ENCODE data around the gene MBLAC1. TPM values are rescaled to one million over a fixed set of nuclear protein-coding genes. Genes with fewer than 3 reads are reported as not detected.

The MBLAC1 gene
- total RNA-seq, 1 experiment from 2014 or later: 0.70 TPM

DNA sequence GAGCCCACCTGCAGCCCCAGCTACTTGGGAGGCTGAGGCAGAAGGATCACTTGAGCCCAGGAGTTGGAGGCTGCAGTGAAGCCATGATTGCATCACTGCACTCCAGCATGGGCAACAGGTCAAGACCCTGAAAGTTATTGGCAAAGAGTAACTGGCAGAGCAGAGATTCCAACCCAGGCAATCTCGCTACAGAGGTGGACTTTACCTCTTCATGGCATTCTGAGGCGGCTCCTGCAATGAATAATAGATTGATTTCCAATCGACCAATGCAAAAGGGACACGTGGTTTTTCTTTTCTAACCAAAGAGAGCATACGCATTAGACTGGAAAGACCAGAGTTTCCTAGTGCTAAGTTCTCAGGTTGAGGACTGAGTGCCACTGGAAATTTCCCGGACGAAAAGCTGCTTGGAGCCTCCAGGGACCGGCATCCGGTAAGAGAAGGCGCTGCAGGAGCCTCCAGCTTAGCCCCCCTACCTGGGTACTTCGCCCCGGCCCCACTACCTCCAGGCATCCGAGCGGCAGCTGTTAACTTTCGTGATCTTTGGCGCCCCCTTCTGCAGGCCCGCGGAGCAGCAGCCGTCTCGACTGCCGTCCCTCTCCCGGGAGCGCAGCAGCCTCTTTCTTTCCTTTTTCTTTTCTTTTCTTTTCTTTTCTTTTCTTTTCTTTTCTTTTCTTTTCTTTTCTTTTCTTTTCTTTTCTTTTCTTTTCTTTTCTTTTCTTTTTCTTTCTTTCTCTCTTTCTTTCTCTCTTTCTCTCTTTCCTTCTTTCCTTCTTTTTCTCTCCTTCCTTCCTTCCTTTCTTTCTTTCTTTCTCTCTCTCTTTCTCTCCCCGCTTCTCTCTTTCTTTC is 4.1 kb downstream of the MBLAC1 start:
- Histone ChIP-seq H3K4me3 (no peak overlapping the region; the same call in 1 of the 2 replicates), H3K27ac (peak overlapping the region; percentile 46), H2AFZ (peak overlapping the region; percentile 71; the same call in 1 of the 2 replicates), H3K9me2 (ENCODE audit: insufficient read depth) (no peaks in the 10 kb centered on the region), H3K4me2 (peak overlapping the region; percentile 57), H3K36me3 (ENCODE audit: low read depth) (no peaks in the 10 kb centered on the region), H3K4me1 (replicated peaks; ENCODE audit: insufficient read depth) (peaks cover 12% of the 10 kb centered on the region; the same call in 1 of the 2 replicates), H3K79me2 (ENCODE audit: low read depth) (peaks cover 6% of the 10 kb centered on the region; the same call in 1 of the 2 replicates), H4K20me1 (ENCODE audit: insufficient read depth) (no peaks in the 10 kb centered on the region), H3K9me3 (ENCODE audit: insufficient read depth, low read depth) (no peaks in the 10 kb centered on the region), H3F3A (ENCODE audit: insufficient read depth, low read depth) (peaks cover 30% of the 10 kb centered on the region), H3K27me3 (ENCODE audit: insufficient read depth, low read depth) (no peaks in the 10 kb centered on the region)
- TF ChIP-seq EZH2 (IDR thresholded peaks at IDR 0.05; ENCODE audit: low read depth) (no peak), CTCF (conservative IDR thresholded peaks at IDR 0.05) (peak; percentile 89)
- intact Hi-C loops (cut with micrococcal nuclease; ENCODE audit: unreplicated experiment): loop anchor here (1.0 to 10.0 kb wide), 5 partner anchors 50 to 724 kb away; partner anchors contain the start of genes SLC12A9 and ZNF3
- CTCF ChIA-PET: interaction anchor here (0.6 to 1.1 kb wide), 5 partner anchors 22 to 137 kb away, joined by 3 to 10 read pairs (median 4); partner anchors contain the start of gene AP4M1
- BruUV-seq (replicated peaks): no TSS peak
- peak; percentile 39 to 86 for DNase-seq
- POLR2A ChIA-PET (ENCODE audit: unreplicated experiment): interaction anchor here (0.5 to 0.8 kb wide), 4 partner anchors 19 to 325 kb away, joined by 3 to 10 read pairs (median 6); no protein-coding TSS in a partner anchor

- no peak for DNase-seq
- Histone ChIP-seq H3K36me3 (ENCODE audit: low read depth) (no peaks in the 10 kb centered on the region), H3K4me2 (no peak overlapping the region), H3K4me1 (replicated peaks; ENCODE audit: insufficient read depth) (peaks cover 12% of the 10 kb centered on the region; the same call in 1 of the 2 replicates), H4K20me1 (ENCODE audit: insufficient read depth) (no peaks in the 10 kb centered on the region), H3K27me3 (ENCODE audit: insufficient read depth, low read depth) (no peaks in the 10 kb centered on the region), H3K4me3 (no peak overlapping the region), H3K9me2 (ENCODE audit: insufficient read depth) (no peaks in the 10 kb centered on the region), H3K9me3 (ENCODE audit: insufficient read depth, low read depth) (no peaks in the 10 kb centered on the region), H3K79me2 (ENCODE audit: low read depth) (no peaks in the 10 kb centered on the region), H3K27ac (no peak overlapping the region), H3F3A (ENCODE audit: insufficient read depth, low read depth) (peaks cover 30% of the 10 kb centered on the region), H2AFZ (no peak overlapping the region)
- intact Hi-C loops (cut with micrococcal nuclease; ENCODE audit: unreplicated experiment): loop anchor here (1.0 to 10.0 kb wide), 4 partner anchors 83 to 723 kb away; partner anchors contain the start of gene SLC12A9
- no peak for TF ChIP-seq EZH2 (IDR thresholded peaks at IDR 0.05; ENCODE audit: low read depth)
- TF ChIP-seq CTCF (conservative IDR thresholded peaks at IDR 0.05): no peak
- BruUV-seq (replicated peaks): no TSS peak
- ChIA-PET CTCF (interaction anchor here (0.6 to 1.4 kb wide), 5 partner anchors 50 to 321 kb away, joined by 4 to 9 read pairs (median 5); no protein-coding TSS in a partner anchor), POLR2A (ENCODE audit: unreplicated experiment) (interaction anchor here (1.1 kb wide), 1 partner anchor 17 kb away, joined by 6 read pairs; the partner anchor contains the start of gene LAMTOR4)
Observed at GRCh38 chr7:100132126-100132525, 5.4 kb downstream of the MBLAC1 start.

GRCh38 chr7:100132697-100133151 is 6.0 kb downstream of the MBLAC1 start:
- POLR2A ChIA-PET (ENCODE audit: unreplicated experiment): interaction anchor here (1.1 kb wide), 1 partner anchor 16 kb away, joined by 6 read pairs; the partner anchor contains the start of gene LAMTOR4
- no peak overlapping the region for H3K4me2 ChIP-seq

More at GRCh38 chr7:100132697-100133151, 6.0 kb downstream of the MBLAC1 start:
- Histone ChIP-seq H2AFZ (no peak overlapping the region), H4K20me1 (ENCODE audit: insufficient read depth) (no peaks in the 10 kb centered on the region), H3K4me3 (no peak overlapping the region), H3K79me2 (ENCODE audit: low read depth) (no peaks in the 10 kb centered on the region), H3K9me3 (ENCODE audit: insufficient read depth, low read depth) (no peaks in the 10 kb centered on the region), H3K9me2 (ENCODE audit: insufficient read depth) (no peaks in the 10 kb centered on the region), H3K4me1 (replicated peaks; ENCODE audit: insufficient read depth) (peaks cover 17% of the 10 kb centered on the region), H3K27ac (no peak overlapping the region), H3K27me3 (ENCODE audit: insufficient read depth, low read depth) (no peaks in the 10 kb centered on the region), H3K36me3 (ENCODE audit: low read depth) (no peaks in the 10 kb centered on the region), H3F3A (ENCODE audit: insufficient read depth, low read depth) (peaks cover 36% of the 10 kb centered on the region)
- CTCF ChIA-PET: interaction anchor here (0.6 to 1.4 kb wide), 6 partner anchors 12 to 320 kb away, joined by 3 to 9 read pairs (median 5); no protein-coding TSS in a partner anchor
- no peak for TF ChIP-seq EZH2 (IDR thresholded peaks at IDR 0.05; ENCODE audit: low read depth)
- peak; percentile 89 for TF ChIP-seq CTCF (conservative IDR thresholded peaks at IDR 0.05)
- BruUV-seq (replicated peaks): no TSS peak
- peak; percentile 49 to 74 for DNase-seq
- intact Hi-C loops (cut with micrococcal nuclease; ENCODE audit: unreplicated experiment): loop anchor here (1.0 to 10.0 kb wide), 4 partner anchors 82 to 722 kb away; partner anchors contain the start of gene SLC12A9
